Measurements from ENCODE around the gene TARM1.
A peak's percentile ranks its signal among the peaks of the same experiment; 100 is the strongest.

Gene TARM1

GRCh38 chr19:54029930-54030490 is 51.2 kb downstream of the TARM1 start:
- peak; percentile 51 for DNase-seq

GRCh38 chr19:54029301-54029700 is 51.9 kb downstream of the TARM1 start:
- no peak for DNase-seq

GRCh38 chr19:54026656-54027055 is 54.5 kb downstream of the TARM1 start:
- no peak for DNase-seq

GRCh38 chr19:54024660-54025059 is 56.5 kb downstream of the TARM1 start:
- DNase-seq, result no peak

GRCh38 chr19:54023191-54023590 is 58.0 kb downstream of the TARM1 start:
- DNase-seq, result no peak

GRCh38 chr19:54021932-54022331 is 59.2 kb downstream of the TARM1 start:
- DNase-seq, result no peak

GRCh38 chr19:54021363-54021762 is 59.8 kb downstream of the TARM1 start:
- DNase-seq, result no peak
